IMR-90 (cell line): Measurements from ENCODE around the gene NUDT7. TPM values are rescaled to one million over a fixed set of nuclear protein-coding genes. Genes with fewer than 3 reads are reported as not detected.

Experiments used
- ATAC-seq: fragments of 200-7000 bp; cut with Tn5 transposase; 2 replicates; pipeline ENCODE4 v1.9.1; 2020; ENCODE audit warnings: low read depth, mild to moderate bottlenecking, moderate library complexity
- BruUV-seq: library from RNA; stranded (reverse); fragments of 400-500 nt; replicated peaks from 2 replicates; lab custom pipeline; 2021; lab: Mats Ljungman, UMichigan
- CTCF ChIA-PET: fragments of 300-600 bp; formaldehyde crosslinking; extraction: SDS; loops from one replicate; lab custom pipeline; 2021; ENCODE audit warnings: antibody characterized with exemption; lab: Yijun Ruan, JAX
- POLR2A ChIA-PET: fragments of 300-600 bp; sonication (Branson Sonifier 250); formaldehyde crosslinking; loops from one replicate; lab custom pipeline; 2022; ENCODE audit warnings: antibody characterized with exemption; ENCODE audit not compliant: unreplicated experiment; lab: Charles Lee
- DNase-seq: peaks from one replicate; pipeline ENCODE4 v3.0.0; 2013
- H2AFZ ChIP-seq: replicated peaks from 2 replicates; pipeline ENCODE3; 2013; ENCODE audit warnings: low read length, mild to moderate bottlenecking; ENCODE audit not compliant: poor library complexity
- H2AK5ac ChIP-seq: 2 replicates; pipeline ENCODE4 v1.6.1; 2013; ENCODE audit warnings: low read depth, low read length, inconsistent platforms
- H2AK9ac ChIP-seq: replicated peaks from 2 replicates; pipeline ENCODE3; 2013; ENCODE audit warnings: mild to moderate bottlenecking, low read depth, low read length, moderate library complexity; ENCODE audit not compliant: poor library complexity
- H2BK120ac ChIP-seq: 2 replicates; pipeline ENCODE4 v1.6.1; 2013; ENCODE audit warnings: low read depth, low read length, inconsistent platforms
- H2BK15ac ChIP-seq: 3 replicates; pipeline ENCODE4 v1.6.1; 2013; ENCODE audit warnings: low read depth, low read length, inconsistent platforms
- H2BK20ac ChIP-seq: 2 replicates; pipeline ENCODE4 v1.6.1; 2013; ENCODE audit warnings: low read depth, mild to moderate bottlenecking, inconsistent platforms, low read length, moderate library complexity
- H2BK5ac ChIP-seq: 2 replicates; pipeline ENCODE4 v1.6.1; 2013; ENCODE audit warnings: mild to moderate bottlenecking, low read depth, low read length, inconsistent platforms; ENCODE audit not compliant: poor library complexity, severe bottlenecking
- H3K14ac ChIP-seq: replicated peaks from 2 replicates; pipeline ENCODE4 v1.6.1; 2013; ENCODE audit warnings: low read depth, low read length, inconsistent platforms
- H3K18ac ChIP-seq: 2 replicates; pipeline ENCODE4 v1.6.1; 2013; ENCODE audit warnings: low read depth, low read length, control low read depth
- H3K23ac ChIP-seq: 2 replicates; pipeline ENCODE4 v1.6.1; 2013; ENCODE audit warnings: low read depth, low read length, inconsistent platforms
- H3K27ac ChIP-seq: 2 replicates; pipeline ENCODE4 v1.5.1; 2013; ENCODE audit warnings: mild to moderate bottlenecking, control low read depth, low read length; ENCODE audit not compliant: insufficient read depth
- H3K27me3 ChIP-seq: 2 replicates; pipeline ENCODE4 v1.6.1; 2013; ENCODE audit warnings: low read length; ENCODE audit not compliant: control insufficient read depth, insufficient read depth
- H3K36me3 ChIP-seq: 2 replicates; pipeline ENCODE4 v1.6.1; 2013; ENCODE audit warnings: low read length, mixed read lengths; ENCODE audit not compliant: control insufficient read depth, insufficient read depth
- H3K4ac ChIP-seq: 2 replicates; pipeline ENCODE4 v1.6.1; 2013; ENCODE audit warnings: low read depth, low read length, inconsistent platforms
- H3K4me1 ChIP-seq: 2 replicates; pipeline ENCODE4 v1.6.1; 2013; ENCODE audit warnings: low read length, mixed read lengths; ENCODE audit not compliant: control insufficient read depth, insufficient read depth
- H3K4me2 ChIP-seq: 2 replicates; pipeline ENCODE4 v1.6.1; 2013; ENCODE audit warnings: low read depth, mild to moderate bottlenecking, control low read depth, low read length, moderate library complexity
- H3K4me3 ChIP-seq: 2 replicates; pipeline ENCODE4 v1.5.1; 2013; ENCODE audit warnings: low read depth, mild to moderate bottlenecking, control low read depth, low read length, moderate library complexity; ENCODE audit not compliant: insufficient read depth
- H3K56ac ChIP-seq: 2 replicates; pipeline ENCODE4 v1.6.1; 2013; ENCODE audit warnings: low read length, inconsistent platforms; ENCODE audit not compliant: insufficient read depth; ENCODE audit errors: extremely low read depth
- H3K79me1 ChIP-seq, 2 experiments: 2 replicates each; pipeline ENCODE4 v1.6.1; 2013; ENCODE audit warnings: low read length in 2 of 2, inconsistent platforms in 1 of 2, low read depth in 1 of 2
- H3K9ac ChIP-seq: 2 replicates; pipeline ENCODE4 v1.6.1; 2013; ENCODE audit warnings: low read depth, low read length, control low read depth
- H3K9me1 ChIP-seq: 2 replicates; pipeline ENCODE4 v1.6.1; 2013; ENCODE audit warnings: low read length, inconsistent platforms; ENCODE audit not compliant: insufficient read depth
- H3K9me3 ChIP-seq: 2 replicates; pipeline ENCODE4 v1.6.1; 2013; ENCODE audit warnings: low read length; ENCODE audit not compliant: control insufficient read depth, insufficient read depth
- H4K20me1 ChIP-seq: 2 replicates; pipeline ENCODE4 v1.6.1; 2013; ENCODE audit warnings: low read length, inconsistent platforms; ENCODE audit not compliant: insufficient read depth
- H4K5ac ChIP-seq: 2 replicates; pipeline ENCODE4 v1.6.1; 2013; ENCODE audit warnings: mild to moderate bottlenecking, low read depth, low read length, control low read depth
- H4K8ac ChIP-seq, 2 experiments: 2 replicates each; pipeline ENCODE4 v1.6.1; 2013; ENCODE audit warnings: low read depth in 2 of 2, low read length in 2 of 2, control low read depth in 1 of 2, inconsistent platforms in 1 of 2
- H4K91ac ChIP-seq: 2 replicates; pipeline ENCODE4 v1.6.1; 2013; ENCODE audit warnings: low read depth, low read length, inconsistent platforms; ENCODE audit not compliant: insufficient read depth
- CEBPB ChIP-seq: IDR thresholded peaks from 2 replicates; pipeline ENCODE4 v1.6.1; 2012; ENCODE audit warnings: low read depth, low read length, improper control_type of control experiment
- NFE2L2 ChIP-seq: fragments of 150-350 bp; IDR thresholded peaks from 2 replicates; pipeline ENCODE4 v1.6.1; 2016; ENCODE audit warnings: low read depth, mild to moderate bottlenecking, low read length
- WGBS, 2 experiments: methylation state at CpG; one replicate each; pipeline versions ENCODE4 v1.1.5 to v1.1.7; 2013; ENCODE audit warnings: missing lambda C conversion rate in 2 of 2; ENCODE audit not compliant: insufficient read length in 1 of 2; ENCODE audit errors: extremely low coverage in 2 of 2; 5-methylcytosine and 5-hydroxymethylcytosine counted together
- dilution Hi-C: fragments of 300-500 bp; cut with HindIII; formaldehyde crosslinking; loops from one replicate; pipeline ENCODE4 v1.14.3; 2018; ENCODE audit warnings: low sequenced_read_pairs; ENCODE audit not compliant: unreplicated experiment
- in situ Hi-C: fragments of 300-500 bp; cut with MboI; formaldehyde crosslinking; loops from 3 replicates; pipeline ENCODE4 v1.14.3; 2019; ENCODE audit warnings: low sequenced_read_pairs, inconsistent platforms, mixed read lengths
- intact Hi-C: fragments of 100-400 bp; cut with micrococcal nuclease; formaldehyde crosslinking; loops from 2 replicates; pipeline ENCODE4 v1.10.0; 2022
- polyA plus RNA-seq, 3 experiments: library from polyadenylated mRNA; depleted of rRNA; stranded (reverse); fragments of >200 nt; gene quantifications; 2 replicates each; pipeline ENCODE4 v1.2.3, GENCODE V29; 2012; ENCODE audit warnings: low replicate concordance in 1 of 3
- total RNA-seq: library from RNA; depleted of rRNA; stranded (reverse); fragments of >200 nt; gene quantifications from 2 replicates; pipeline ENCODE4 v1.2.3, GENCODE V29; 2012
- TF ChIP-seq, protein P1 (sequence below): fragments of 150-350 bp; IDR thresholded peaks from 2 replicates; pipeline ENCODE4 v1.6.1; 2017; ENCODE audit warnings: mild to moderate bottlenecking, antibody characterized with exemption, low read length, low read depth

NUDT7 gene
- total and polyA plus RNA-seq, 2 of the 4 experiments (the other 2 are of a cell fraction) = 4.3 to 6.2 TPM

DNA sequence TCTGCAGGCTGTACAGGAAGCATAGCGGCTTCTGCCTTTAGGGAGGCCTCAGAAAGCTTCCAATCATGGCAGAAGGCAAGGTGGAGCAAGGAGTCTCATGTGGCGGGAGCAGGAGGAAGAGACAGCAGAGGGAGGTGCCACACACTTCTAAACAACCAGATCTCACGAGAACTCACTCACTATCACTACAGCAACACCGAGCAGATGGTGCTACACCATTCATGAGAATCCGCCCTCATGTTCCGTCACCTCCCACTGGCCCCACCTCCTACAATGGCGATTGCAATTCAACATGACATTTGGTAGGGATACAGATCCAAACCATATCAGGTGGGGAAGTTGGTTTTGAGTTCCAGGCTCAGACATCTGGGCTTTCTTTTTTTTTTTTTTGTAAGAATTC lies 31.9 kb upstream of the NUDT7 start:
- Histone ChIP-seq H4K20me1 (no peaks in the 10 kb centered on the region), H3K14ac (no peak overlapping the region), H3K4me1 (no peaks in the 10 kb centered on the region), H2BK120ac (no peak overlapping the region), H4K91ac (no peak overlapping the region), H2BK20ac (no peak overlapping the region), H3K9me1 (no peaks in the 10 kb centered on the region), H3K56ac (no peak overlapping the region), H3K4me2 (no peak overlapping the region), H3K18ac (no peak overlapping the region), H2AK9ac (no peak overlapping the region), H3K27me3 (peaks cover 34% of the 10 kb centered on the region), H3K36me3 (no peaks in the 10 kb centered on the region), H2AK5ac (no peak overlapping the region), H3K27ac (no peak overlapping the region), H3K23ac (no peak overlapping the region), H4K5ac (no peak overlapping the region), H3K79me1 (no peaks in the 10 kb centered on the region), H4K8ac (no peak overlapping the region), H3K4me3 (no peak overlapping the region), H2AFZ (no peak overlapping the region), H3K9me3 (0 out of 2 replicates have a peak, but pooled peaks cover 1% of the 10 kb centered on the region), H2BK15ac (no peak overlapping the region), H2BK5ac (no peak overlapping the region), H3K4ac (no peak overlapping the region), H3K9ac (no peak overlapping the region)
- ChIA-PET CTCF (no interaction called here), POLR2A (no interaction called here)
- ATAC-seq (no peak), DNase-seq (no peak)
- BruUV-seq = no TSS peak
- dilution Hi-C loops = no loop called here
- no peak for TF ChIP-seq CEBPB
- TF ChIP-seq, protein P1, sequence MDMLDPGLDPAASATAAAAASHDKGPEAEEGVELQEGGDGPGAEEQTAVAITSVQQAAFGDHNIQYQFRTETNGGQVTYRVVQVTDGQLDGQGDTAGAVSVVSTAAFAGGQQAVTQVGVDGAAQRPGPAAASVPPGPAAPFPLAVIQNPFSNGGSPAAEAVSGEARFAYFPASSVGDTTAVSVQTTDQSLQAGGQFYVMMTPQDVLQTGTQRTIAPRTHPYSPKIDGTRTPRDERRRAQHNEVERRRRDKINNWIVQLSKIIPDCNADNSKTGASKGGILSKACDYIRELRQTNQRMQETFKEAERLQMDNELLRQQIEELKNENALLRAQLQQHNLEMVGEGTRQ = no peak
- TF ChIP-seq NFE2L2 = no peak
- intact Hi-C loops = no loop called here
- in situ Hi-C loops = no loop called here
- WGBS, 2 experiments = 78% methylated on average over 3 of the region's 7 CpGs; no CpG with 5 or more reads in 1 of the 2 experiments
